G401 (cell line): ENCODE data around the gene RPL12. TPM values are rescaled to one million over a fixed set of nuclear protein-coding genes. Genes with fewer than 3 reads are reported as not detected.

ENCODE experiments used
- DNase-seq: peaks from one replicate; pipeline ENCODE4 v3.0.0-alpha.2; 2015; ENCODE audit warnings: low spot score
- in situ Hi-C: cut with HindIII; loops from 2 replicates; pipeline ENCODE4 v1.10.0; 2016; ENCODE audit warnings: low sequenced_read_pairs, mixed read lengths
- total RNA-seq: library from RNA; depleted of rRNA; stranded (reverse); fragments of >200 nt; shearing (Covaris generic); gene quantifications from 2 replicates; pipeline ENCODE4 v1.2.3, GENCODE V29; 2014; rRNA removed

RPL12 gene
- total RNA-seq, 1 experiment from 2014 or later: 1,861 TPM

DNA sequence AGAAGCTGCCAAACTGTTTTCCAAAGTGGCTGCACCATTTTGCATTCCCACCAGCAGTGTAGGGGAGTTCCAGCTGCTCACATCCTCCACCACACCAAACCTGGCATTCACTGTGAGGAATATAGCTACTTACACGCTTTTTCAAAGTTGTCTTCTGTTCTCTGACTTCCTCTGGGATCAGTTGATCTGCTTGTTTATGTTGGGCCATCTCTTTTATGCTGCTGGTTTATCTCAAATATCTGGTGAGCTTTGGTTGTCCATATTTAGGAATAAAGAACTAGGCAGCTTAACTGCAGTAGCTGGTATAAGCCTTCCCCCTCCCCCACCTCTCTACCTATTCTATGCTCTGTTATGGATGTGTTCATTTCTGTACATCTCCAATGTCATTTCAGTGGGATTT lies 35.5 kb downstream of the RPL12 start:
- no peak for DNase-seq
- in situ Hi-C loops: no loop called here

GRCh38 chr9:127415141-127415540 lies 36.1 kb downstream of the RPL12 start:
- no peak for DNase-seq
- in situ Hi-C loops: no loop called here

DNA sequence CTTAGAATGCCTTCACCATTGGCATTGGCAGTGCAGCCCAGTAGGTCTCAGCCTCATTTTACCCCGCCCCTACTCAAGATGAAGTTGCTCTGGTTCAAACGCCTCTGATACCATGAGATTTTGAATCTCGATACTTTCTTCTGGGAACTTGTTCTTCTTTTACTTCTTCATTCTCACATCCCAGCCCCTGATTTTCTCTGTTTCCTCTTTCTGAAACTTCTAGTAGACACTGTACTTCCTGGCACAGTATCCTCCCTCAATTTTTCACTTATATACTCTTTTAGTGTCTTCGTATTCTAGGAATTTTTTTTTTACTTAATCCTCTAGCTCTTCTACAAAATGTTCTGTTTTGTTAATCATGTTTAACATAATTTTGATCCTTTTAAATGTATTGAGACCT lies 40.1 kb downstream of the RPL12 start:
- DNase-seq: no peak
- in situ Hi-C loops: no loop called here

GRCh38 chr9:127407492-127407843 lies 43.7 kb downstream of the RPL12 start:
- peak; percentile 97 for DNase-seq
- in situ Hi-C loops: no loop called here

- in situ Hi-C loops: no loop called here
- DNase-seq: no peak
Observed at GRCh38 chr9:127406799-127407491, 44.3 kb downstream of the RPL12 start.

DNA sequence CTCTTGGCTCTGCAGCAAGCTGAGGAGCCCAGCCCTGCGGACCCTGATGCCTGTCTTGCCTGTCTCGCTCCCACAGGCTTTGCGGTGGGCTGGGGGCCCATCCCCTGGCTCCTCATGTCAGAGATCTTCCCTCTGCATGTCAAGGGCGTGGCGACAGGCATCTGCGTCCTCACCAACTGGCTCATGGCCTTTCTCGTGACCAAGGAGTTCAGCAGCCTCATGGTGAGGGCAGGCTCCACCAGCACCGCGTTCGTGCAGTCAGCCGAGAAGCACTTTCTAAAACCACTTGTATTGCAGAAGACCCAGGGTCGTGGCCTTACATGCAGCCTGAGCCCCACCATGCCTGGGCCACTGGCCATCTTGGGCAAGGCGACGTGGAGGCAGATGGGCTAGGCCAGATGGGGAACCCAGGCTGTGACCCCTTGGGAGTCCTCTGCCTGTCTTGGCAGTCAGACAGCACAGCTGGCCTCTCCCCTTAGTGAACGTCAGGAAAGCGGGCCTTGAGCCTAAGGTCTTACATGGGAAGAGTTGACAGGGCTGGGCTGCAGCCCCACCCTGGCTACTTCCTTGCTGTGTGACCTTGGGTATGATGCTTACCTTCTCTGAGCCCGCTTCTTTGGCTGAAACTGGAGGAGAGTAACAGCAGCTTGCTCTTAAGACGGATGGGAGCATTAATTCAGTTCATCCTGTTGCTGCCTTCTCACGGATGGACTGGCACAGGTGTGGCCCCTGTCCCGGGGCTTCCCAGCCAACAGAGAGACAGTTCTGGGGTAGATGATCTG lies 45.7 kb downstream of the RPL12 start:
- no peak for DNase-seq
- in situ Hi-C loops: no loop called here

GRCh38 chr9:127404631-127405030 lies 46.6 kb downstream of the RPL12 start:
- in situ Hi-C loops: no loop called here
- DNase-seq: no peak

GRCh38 chr9:127403507-127404192 lies 47.6 kb downstream of the RPL12 start:
- in situ Hi-C loops: no loop called here
- DNase-seq: no peak

DNA sequence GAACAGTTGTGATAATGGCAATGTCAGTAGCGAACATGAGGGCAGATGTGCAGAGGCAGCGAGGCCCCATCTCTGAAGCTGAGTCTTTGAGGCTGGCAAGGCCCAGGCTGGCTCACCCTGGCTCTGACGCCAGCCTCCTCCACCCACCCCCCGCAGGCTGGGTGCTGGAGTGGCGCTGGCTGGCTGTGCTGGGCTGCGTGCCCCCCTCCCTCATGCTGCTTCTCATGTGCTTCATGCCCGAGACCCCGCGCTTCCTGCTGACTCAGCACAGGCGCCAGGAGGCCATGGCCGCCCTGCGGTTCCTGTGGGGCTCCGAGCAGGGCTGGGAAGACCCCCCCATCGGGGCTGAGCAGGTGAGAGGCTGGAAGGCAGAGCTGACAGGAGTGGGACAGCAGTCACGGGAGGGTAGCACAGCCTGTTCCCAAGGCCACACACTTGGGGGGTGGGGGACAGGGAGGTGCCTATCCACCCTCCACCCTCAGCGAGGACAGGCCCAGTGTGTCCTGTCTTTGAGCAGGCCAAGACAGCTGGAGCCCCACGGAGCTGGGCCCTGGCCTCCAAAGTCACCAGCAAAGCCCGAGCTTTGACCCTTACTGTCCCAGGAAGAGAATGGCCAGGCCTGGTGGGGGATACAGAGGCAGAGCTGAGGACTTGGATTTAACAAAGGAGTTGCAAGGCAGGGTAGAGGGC lies 48.7 kb downstream of the RPL12 start:
- in situ Hi-C loops: no loop called here
- DNase-seq: no peak

DNA sequence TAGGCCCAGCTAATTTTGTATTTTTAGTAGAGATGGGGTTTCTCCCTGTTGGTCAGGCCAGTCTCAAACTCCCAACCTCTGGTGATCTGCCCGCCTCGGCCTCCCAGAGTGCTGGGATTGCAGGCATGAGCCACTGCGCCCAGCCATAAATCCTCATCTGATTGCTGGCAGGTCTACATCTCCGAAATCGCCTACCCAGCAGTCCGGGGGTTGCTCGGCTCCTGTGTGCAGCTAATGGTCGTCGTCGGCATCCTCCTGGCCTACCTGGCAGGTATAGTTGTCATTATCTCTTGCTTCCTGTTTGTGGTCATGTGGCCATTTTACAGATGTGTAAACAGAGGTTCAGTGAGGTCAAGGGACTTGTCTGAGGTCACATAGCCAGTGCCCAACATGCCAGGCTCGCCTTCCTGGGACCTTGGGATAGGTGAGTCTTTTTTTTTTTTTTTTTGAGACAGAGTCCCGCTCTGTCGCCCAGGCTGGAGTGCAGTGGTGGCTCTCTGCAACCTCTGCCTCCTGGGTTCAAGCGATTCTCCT lies 51.4 kb downstream of the RPL12 start:
- in situ Hi-C loops: no loop called here

GRCh38 chr9:127398715-127399400 lies 52.3 kb downstream of the RPL12 start:
- DNase-seq: no peak
- in situ Hi-C loops: no loop called here

More for the DNA sequence above, 51.4 kb downstream of the RPL12 start:
- no peak for DNase-seq

- in situ Hi-C loops: no loop called here
Observed at GRCh38 chr9:127398275-127398647, 52.9 kb downstream of the RPL12 start.

More at GRCh38 chr9:127398275-127398647, 52.9 kb downstream of the RPL12 start:
- DNase-seq: no peak

Other genes with a start within 250 kb of the RPL12 start
- gene GARNL3, start 186.6 kb downstream of the RPL12 start, total RNA-seq: 7.5 and 14.3 TPM in 2 replicates
- 32.7 and 33.0 TPM in 2 replicates for gene SLC2A8, start 54.2 kb downstream of the RPL12 start, total RNA-seq
- gene ZNF79, start 27.0 kb downstream of the RPL12 start, total RNA-seq: 4.8 and 8.8 TPM in 2 replicates
- 20.0 and 20.7 TPM in 2 replicates for gene LRSAM1, start 104 bp upstream of the RPL12 start, total RNA-seq
- 2.8 and 11.2 TPM in 2 replicates for gene STXBP1, start 160.9 kb upstream of the RPL12 start, total RNA-seq